G401 (cell line): ENCODE data around the gene PRKAG2. TPM values are rescaled to one million over a fixed set of nuclear protein-coding genes. Genes with fewer than 3 reads are reported as not detected.
"Not testable (repeated sequence)": the region's sequence is repeated elsewhere in the genome, so short reads cannot be mapped to it uniquely, and the experiment has no call there.

Experiments
- DNase-seq: peaks from one replicate; pipeline ENCODE4 v3.0.0-alpha.2; 2015; ENCODE audit warnings: low spot score
- in situ Hi-C: cut with HindIII; loops from 2 replicates; pipeline ENCODE4 v1.10.0; 2016; ENCODE audit warnings: low sequenced_read_pairs, mixed read lengths
- total RNA-seq: library from RNA; depleted of rRNA; stranded (reverse); fragments of >200 nt; shearing (Covaris generic); gene quantifications from 2 replicates; pipeline ENCODE4 v1.2.3, GENCODE V29; 2014

Gene PRKAG2
- total RNA-seq, 1 experiment from 2014 or later: 92.4 TPM

DNA sequence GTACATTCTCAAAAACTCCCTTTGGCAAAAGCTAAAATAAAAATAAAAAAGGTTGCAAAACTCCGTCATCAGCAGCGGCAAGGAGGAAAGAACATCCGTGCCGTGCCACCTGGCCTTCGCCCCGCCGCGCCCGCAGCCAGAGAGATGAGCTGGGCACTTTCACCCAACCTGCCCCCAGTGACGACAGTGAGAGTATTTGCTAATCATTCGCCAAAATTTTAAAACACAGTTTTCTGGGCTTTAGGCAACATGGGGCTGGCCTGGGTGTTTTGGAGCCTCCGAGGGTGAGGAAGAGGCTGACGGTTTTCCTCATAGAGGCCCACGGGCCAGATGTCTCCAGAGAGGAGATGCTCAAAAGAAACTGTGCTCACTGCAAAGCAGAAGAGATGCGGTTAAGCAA lies 128.2 kb downstream of the PRKAG2 start:
- no peak for DNase-seq
- in situ Hi-C loops: no loop called here

GRCh38 chr7:151748021-151748420 lies 128.9 kb downstream of the PRKAG2 start:
- in situ Hi-C loops, DNase-seq: not testable (repeated sequence)

- no peak for DNase-seq
- in situ Hi-C loops: no loop called here
These were observed 131.2 kb downstream of the PRKAG2 start for GRCh38 chr7:151745706-151746105.

DNA sequence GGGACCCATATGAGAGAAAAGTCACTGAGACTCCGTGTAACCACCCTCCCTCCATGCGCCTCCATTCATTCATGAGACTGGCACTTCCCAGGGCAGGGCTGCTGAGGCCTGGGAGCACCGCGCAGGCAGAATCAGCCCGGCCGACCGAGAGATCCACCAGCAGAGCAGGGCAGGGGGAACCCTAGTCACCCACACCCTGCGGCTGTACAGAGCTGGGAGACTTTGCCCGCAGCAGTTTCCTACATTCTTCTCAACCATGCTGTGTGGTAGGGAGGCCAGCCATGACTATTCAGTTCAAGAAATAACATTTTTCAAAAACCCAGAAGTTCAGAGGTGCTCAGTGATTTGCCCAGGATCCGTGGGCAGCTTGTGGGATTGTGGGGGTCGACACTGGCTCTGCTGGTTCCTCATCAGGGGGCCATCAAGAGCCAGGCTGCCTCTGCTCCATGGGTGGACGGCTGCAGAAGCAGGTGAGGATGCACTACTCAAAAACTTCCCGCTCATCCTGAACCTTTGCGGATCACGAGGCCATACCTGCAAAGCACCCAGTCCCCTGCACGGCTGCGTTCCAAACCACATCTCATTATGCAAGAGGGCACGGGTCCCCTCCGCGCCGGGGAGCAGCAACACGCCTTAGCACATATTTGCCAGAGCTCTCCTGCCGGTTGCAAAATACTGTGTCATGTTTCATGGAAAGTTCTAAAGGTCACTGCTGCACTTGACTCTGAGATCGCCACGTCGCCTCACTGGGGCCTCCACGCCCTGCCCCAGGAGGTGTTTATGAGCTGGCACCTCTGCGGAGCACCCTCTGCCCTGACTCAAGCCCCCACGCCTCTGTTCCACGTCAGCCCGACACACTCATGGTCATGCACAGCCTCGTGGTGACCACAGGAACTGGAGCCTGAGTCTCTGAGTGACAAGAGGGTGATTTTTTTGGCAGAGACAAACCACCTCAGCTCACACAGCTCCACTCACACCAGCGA lies 132.0 kb downstream of the PRKAG2 start:
- DNase-seq: peak; percentile 40
- in situ Hi-C loops: no loop called here

GRCh38 chr7:151744051-151744580 lies 132.8 kb downstream of the PRKAG2 start:
- DNase-seq: no peak
- in situ Hi-C loops: no loop called here

DNA sequence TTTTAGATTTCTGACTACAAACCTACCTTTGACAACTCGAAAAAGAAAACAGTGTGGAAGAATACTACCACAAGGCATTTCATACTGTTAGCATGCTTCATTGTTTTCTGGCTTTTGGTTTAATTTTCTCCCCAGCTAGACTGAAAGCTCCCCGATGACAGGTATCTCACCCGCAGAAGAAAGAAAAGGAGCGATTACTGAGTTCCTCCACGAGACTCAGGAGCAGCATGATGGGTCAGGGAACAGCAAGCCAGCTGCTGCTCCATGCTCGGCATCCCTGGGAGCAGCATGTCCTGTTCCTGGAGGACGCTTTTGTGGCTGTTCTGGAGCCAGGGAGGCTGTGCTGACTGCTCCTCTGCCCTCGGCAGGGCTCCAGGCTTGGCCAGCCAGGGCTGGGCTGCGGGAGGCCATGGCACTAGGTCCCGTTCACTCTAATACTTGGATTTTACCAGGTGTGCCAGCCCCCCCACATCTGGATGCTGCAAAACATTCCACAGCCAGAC lies 133.4 kb downstream of the PRKAG2 start:
- in situ Hi-C loops: no loop called here
- peak; percentile 68 for DNase-seq

- in situ Hi-C loops: no loop called here
- DNase-seq: peak; percentile 63
These were observed 134.0 kb downstream of the PRKAG2 start for GRCh38 chr7:151742713-151743480.

DNA sequence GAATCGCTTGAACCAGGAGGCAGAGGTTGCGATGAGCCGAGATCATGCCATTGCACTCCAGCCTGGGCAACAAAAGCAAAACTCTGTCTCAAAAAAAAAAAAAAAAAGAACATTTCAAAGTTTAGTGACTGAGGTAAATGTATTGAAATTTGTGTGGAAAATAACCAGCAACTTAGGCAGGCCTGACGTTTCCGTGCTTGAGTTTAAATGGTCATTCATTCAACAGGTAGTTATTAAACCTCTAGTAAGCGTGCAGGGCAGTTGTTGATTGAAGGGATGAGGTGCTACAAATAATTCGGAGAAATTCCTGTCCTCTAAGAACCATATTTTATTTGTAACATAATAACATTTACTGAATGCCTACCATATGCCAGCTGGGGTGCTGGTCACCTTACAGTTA lies 135.3 kb downstream of the PRKAG2 start:
- in situ Hi-C loops: no loop called here
- no peak for DNase-seq

DNA sequence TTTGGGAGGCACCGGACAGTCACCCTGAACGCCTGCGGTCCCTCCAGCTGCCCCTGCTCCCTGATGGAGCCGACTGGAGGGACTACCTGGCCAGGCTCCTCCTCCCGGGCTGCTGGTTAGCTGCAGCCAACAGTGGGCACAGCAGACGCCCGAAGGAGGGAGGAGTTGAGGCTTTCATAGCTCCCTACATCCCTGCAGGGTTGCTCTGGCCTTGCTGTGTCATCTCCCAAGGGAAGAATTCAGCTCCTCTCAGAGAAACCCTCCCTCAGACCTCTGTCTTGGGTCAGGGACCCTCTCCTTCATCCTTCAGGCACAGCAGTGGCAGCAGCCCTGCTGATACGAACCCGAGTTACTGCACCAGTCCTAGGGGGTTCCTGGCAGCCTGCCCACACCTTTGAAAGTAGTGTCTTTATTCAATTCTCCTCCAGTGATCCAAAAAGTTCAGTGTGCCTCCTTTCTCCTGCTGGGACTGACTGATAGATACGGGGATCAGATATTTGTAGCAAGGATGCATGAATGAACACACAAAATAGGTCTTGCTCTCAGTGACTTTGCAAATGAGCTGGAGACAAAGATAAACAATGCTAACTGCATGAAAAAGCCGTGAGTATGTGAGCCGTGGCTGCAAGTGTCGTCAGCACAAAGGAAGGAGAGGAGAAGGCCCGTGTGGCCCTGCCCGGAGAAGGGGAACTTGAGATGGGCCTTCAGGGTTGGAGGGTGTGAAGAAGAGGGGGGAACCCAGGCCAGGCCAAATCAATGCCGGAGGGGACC lies 136.6 kb downstream of the PRKAG2 start:
- in situ Hi-C loops: no loop called here
- no peak for DNase-seq

DNA sequence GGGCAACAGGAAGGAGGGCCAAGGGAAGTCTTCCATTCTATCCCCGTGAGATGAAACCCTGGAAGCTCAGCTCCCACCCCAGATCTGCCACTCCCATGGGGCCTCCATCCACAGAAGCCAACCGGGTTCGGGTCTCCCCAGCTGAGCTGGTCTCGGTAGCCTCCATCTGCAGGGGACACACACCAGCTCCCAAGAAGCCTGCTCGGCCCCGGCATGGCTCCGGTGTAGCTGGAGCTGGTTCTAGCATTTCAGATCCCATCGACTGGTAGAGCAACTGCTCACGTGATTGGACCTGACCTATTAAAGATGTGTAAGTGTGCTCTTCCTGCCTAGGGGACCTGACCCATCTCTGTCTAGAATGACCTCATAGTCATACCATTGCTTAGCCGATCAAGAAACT lies 138.0 kb downstream of the PRKAG2 start:
- DNase-seq: no peak
- in situ Hi-C loops: no loop called here

DNA sequence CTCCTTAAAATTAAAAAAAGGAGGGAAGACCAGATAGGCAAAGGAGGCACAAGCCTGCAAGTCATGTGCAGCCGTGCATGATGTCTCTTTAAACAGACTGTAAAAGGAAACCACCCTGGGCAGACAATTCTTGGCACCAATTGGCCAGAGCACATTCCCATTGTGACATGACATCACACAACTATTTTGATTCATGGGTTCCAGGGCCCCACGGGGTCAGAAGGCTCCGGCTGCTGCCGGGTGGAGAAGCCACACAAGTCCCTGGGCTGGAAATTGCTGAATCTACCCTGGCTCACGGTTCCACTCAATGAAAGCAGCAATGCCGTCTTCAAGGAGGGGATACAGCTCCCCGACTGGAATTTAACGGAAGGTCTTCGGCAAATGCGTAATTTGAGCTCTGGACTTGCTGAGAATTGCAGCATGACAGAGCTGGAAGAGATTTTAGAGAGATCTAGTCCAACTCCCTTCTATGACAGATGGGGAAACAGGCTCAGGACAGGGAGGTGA lies 140.5 kb downstream of the PRKAG2 start:
- DNase-seq: peak; percentile 82
- in situ Hi-C loops: no loop called here

GRCh38 chr7:151735851-151736402 lies 141.0 kb downstream of the PRKAG2 start:
- DNase-seq: no peak
- in situ Hi-C loops: no loop called here

DNA sequence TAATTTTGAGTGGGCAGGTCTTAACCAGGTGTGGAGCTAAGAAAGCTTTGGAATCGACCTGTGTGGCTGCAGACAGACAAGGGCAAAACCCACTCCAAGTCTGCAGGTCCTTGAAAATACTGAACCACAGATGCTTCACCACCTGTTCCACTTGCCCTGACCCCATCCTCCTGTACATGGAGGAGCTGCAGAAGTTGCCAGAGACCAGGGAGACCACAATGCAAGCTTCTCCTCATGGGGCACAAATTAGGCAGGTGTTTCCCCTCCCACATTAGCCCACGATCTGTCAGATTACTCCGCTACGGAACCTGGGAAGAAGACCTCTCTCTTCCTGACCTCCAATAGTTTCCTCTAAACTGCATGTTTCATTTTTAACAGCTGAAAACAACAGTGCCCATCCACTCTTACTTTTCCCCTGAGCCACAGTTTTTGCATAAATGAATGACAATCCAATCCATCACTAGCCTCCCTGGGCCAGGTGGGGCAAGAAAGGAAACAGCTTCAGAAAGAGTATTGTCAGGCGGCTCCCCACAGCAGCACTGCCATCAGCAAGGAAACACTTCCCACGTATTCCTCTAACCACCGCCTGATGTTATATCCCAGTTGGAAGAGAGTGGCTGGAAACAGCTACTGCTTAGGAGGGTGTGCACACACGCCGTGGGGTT lies 141.6 kb downstream of the PRKAG2 start:
- in situ Hi-C loops: no loop called here
- DNase-seq: no peak

DNA sequence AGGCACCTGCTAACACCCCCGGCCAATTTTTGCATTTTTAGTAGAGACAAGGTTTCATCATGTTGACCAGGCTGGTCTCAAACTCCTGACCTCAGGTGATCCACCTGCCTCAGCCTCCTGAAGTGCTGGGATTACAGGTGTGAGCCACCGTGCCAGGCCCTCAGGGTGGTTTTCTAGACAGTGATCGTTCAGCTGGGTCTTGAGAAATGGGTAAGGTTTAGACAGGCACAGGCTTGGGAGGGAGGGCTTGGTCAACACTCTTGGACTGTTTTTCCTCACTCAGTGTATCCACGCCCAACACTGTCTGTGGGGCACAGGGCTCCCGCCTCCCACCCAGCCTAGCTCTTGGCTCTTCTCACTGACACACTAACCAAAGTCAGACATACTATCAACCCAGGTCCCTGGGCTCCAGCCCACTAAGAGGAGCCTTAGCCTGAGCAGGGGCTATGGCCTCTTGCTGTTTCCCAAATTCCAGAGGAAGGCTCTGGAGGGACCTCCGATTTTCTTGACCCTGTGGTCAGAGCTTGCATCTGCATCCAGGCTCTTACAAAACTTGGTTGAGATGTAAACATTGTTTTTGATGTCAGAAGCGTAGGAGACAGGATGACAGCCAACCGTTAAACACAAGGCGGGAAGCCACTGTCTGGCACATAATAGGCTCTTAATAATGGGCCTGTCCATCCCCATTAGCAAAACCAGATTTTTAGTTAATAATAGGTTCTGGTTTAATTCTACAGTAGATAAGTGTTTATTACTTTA lies 143.9 kb downstream of the PRKAG2 start:
- no peak for DNase-seq
- in situ Hi-C loops: no loop called here

DNA sequence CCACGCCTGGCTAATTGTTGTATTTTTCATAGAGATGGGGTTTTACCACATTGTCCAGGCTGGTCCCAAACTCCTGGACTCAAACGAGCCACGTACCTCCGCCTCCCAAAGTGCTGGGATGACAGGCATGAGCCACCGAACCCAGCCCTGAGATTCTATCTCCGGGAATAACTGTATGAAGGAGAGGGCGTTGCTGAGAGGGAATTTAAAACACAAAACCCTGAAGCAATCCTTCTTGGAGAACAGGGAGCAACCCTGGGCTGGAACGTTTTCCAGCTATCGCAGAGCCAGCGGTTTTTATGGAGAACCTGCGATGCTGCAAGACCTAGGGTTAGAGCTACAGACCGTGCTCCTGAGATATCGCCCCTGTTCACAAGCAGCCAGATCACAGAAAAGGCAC lies 144.6 kb downstream of the PRKAG2 start:
- DNase-seq: no peak
- in situ Hi-C loops: no loop called here

- no peak for DNase-seq
These were observed 145.9 kb downstream of the PRKAG2 start for GRCh38 chr7:151731022-151731441.

DNA sequence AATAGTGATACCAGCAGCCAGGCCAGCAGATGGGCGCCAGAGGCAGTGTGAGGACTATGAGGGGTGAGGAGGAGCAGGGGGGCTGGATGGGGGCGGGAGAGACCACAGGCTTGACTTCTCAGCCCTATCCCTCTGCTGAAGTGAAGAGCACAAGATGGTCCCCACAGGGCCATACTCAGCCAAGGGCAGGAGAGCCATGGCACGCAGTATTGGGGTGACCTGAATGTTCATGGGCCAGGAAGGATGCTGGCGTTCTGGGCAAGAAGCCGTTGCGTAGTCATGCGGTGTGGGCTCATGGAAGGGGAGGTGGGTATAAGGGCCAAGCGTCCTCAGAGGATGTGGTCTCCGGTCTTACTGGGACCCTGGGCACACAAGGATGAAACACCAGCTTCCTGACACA lies 146.3 kb downstream of the PRKAG2 start:
- in situ Hi-C loops: no loop called here

More at GRCh38 chr7:151731022-151731441, 145.9 kb downstream of the PRKAG2 start:
- in situ Hi-C loops: no loop called here

More for the DNA sequence above, 146.3 kb downstream of the PRKAG2 start:
- DNase-seq: no peak
